T-cell (primary cell): ENCODE data around the gene DHCR7. TPM values are rescaled to one million over a fixed set of nuclear protein-coding genes. Genes with fewer than 3 reads are reported as not detected.

Source experiments
- total RNA-seq, 35 experiments: library from RNA in 6 of 35; stranded (reverse) in 6 of 35; fragments of 120-200 nt in 1 of 35; gene quantifications; one replicate each; pipeline versions ENCODE4 v1.2.1 to v1.2.4 and lab custom pipeline; 2013 to 2026

Gene DHCR7
- total RNA-seq, 5 donors from 2014 or later (not counting 1 experiment from before 2014, with no cell fraction given): 17.8 to 22.6 (median 21.1) TPM

Other genes starting within 250 kb of the DHCR7 start
- under 1 TPM in 3 of 5 donors, not detected in 2; 0.15 to 0.60 (median 0.49) TPM for gene SHANK2, start 195.8 kb downstream of the DHCR7 start, total RNA-seq
- gene NADSYN1, start 4.8 kb upstream of the DHCR7 start, total RNA-seq: 100 to 1,000 TPM; 125 to 190 (median 162) TPM
- gene KRTAP5-7, start 78.9 kb upstream of the DHCR7 start, total RNA-seq: not detected
- gene KRTAP5-8, start 89.6 kb upstream of the DHCR7 start, total RNA-seq: not detected
- gene KRTAP5-9, start 100.0 kb upstream of the DHCR7 start, total RNA-seq: under 1 TPM in 2 of 5 donors, not detected in 3; 0.23 to 0.33 TPM
- not detected for gene KRTAP5-10, start 117.2 kb upstream of the DHCR7 start, total RNA-seq
- gene KRTAP5-11, start 134.5 kb upstream of the DHCR7 start, total RNA-seq: not detected